Measurements from ENCODE around the gene RMC1. TPM values are rescaled to one million over a fixed set of nuclear protein-coding genes. Genes with fewer than 3 reads are reported as not detected.
"Not testable (repeated sequence)": the region's sequence is repeated elsewhere in the genome, so short reads cannot be mapped to it uniquely, and the experiment has no call there.

RMC1 gene
- total RNA-seq, 1 donor from 2014 or later: 28.5 TPM

DNA sequence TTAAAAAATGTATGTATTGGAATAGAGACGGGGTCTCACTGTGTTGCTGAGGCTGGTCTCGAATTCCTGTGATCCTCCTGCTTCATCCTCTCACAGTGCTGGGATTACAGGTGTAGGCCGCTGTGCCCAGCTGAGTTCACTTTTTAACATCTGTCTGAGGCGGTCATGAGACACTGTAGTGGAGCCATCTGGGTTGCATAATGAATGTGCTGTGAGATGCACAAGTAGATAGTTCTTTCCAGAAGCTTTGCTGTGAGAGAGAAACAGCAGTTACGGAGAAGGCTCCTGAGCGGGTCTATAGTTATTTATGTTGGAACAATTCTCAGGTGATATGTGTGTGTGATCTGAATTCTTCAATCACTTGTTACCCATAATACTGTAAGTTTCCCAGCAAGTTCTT, 3.1 kb downstream of the RMC1 start:
- Mint-ChIP-seq H3K27ac (no peak overlapping the region), H3K27me3 (no peaks in the 10 kb centered on the region), H3K4me3 (ENCODE audit: low read depth) (no peak overlapping the region), H3K36me3 (ENCODE audit: insufficient read depth) (peaks cover 23% of the 10 kb centered on the region), H3K4me1 (ENCODE audit: low read depth) (peaks cover 20% of the 10 kb centered on the region), H3K9me3 (ENCODE audit: low read depth) (no peaks in the 10 kb centered on the region)
- DNase-seq (ENCODE audit: low spot score, unreplicated experiment): no peak
- TF ChIP-seq, protein P1, sequence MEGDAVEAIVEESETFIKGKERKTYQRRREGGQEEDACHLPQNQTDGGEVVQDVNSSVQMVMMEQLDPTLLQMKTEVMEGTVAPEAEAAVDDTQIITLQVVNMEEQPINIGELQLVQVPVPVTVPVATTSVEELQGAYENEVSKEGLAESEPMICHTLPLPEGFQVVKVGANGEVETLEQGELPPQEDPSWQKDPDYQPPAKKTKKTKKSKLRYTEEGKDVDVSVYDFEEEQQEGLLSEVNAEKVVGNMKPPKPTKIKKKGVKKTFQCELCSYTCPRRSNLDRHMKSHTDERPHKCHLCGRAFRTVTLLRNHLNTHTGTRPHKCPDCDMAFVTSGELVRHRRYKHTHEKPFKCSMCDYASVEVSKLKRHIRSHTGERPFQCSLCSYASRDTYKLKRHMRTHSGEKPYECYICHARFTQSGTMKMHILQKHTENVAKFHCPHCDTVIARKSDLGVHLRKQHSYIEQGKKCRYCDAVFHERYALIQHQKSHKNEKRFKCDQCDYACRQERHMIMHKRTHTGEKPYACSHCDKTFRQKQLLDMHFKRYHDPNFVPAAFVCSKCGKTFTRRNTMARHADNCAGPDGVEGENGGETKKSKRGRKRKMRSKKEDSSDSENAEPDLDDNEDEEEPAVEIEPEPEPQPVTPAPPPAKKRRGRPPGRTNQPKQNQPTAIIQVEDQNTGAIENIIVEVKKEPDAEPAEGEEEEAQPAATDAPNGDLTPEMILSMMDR (IDR thresholded peaks at IDR 0.05; ENCODE audit: unreplicated experiment): no peak

DNA sequence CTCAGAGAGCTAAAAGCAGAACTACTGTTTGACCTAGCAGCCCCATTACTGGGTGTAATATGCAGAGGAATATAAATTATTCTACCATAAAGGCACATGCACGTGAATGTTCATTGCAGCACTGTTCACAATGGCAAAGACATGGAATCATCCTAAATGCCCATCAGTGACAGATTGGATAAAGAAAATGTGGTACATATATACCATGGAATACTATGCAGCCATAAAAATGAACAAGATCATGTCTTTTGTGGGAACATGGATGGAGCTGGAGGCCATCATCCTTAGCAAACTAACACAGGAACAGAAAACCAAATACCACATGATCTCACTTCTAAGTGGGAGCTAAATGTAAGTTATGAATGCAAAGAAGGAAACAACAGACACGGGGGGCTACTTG, 7.6 kb downstream of the RMC1 start:
- H3K9me3 Mint-ChIP-seq (ENCODE audit: low read depth): not testable (repeated sequence)

DNA sequence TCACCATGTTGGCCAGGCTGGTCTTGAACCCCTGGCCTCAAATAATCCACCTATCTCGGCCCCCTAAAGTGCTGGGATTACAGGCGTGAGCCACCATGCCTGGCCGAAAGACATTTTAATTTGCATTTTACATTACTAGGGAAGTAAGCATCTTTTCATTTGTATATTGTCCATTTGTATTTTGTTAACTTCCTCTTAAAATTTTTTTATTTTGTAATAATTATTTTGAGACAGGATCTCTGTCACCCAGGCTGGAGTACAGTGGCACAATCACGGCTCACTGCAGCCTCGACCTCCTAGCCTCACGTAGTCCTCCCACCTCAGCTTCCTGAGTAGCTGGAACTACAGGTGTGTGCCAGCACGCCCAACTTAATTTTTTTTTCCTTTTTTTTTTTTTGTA, 8.9 kb downstream of the RMC1 start:
- H3K27me3 Mint-ChIP-seq; H3K4me1 Mint-ChIP-seq (ENCODE audit: low read depth); H3K9me3 Mint-ChIP-seq (ENCODE audit: low read depth); H3K27ac Mint-ChIP-seq; DNase-seq (ENCODE audit: low spot score, unreplicated experiment); H3K4me3 Mint-ChIP-seq (ENCODE audit: low read depth): not testable (repeated sequence)
- peaks cover 25% of the 10 kb centered on the region for H3K36me3 Mint-ChIP-seq (ENCODE audit: insufficient read depth)

More for the DNA sequence above, 7.6 kb downstream of the RMC1 start:
- H3K27ac Mint-ChIP-seq; H3K27me3 Mint-ChIP-seq; H3K4me3 Mint-ChIP-seq (ENCODE audit: low read depth); DNase-seq (ENCODE audit: low spot score, unreplicated experiment); H3K4me1 Mint-ChIP-seq (ENCODE audit: low read depth): not testable (repeated sequence)
- H3K36me3 Mint-ChIP-seq (ENCODE audit: insufficient read depth): peaks cover 25% of the 10 kb centered on the region

DNA sequence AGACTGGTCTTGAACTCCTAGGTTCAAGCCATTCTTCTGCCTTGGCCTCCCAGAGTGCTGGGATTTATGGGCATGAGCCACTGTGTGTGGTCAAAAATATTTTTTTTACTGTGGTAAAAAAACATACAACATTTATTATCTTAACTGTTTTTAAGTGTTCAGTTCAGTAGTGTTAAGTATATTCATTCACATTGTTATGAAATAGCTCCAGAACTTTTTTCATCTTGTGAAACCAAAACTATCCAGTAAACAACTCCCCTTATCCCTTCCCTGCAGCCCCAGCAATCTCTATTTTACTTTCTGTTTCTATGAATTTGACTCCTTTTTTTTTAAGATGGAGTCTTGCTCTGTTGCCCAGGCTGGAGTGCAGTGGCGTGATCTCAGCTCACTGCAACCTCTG, 9.3 kb downstream of the RMC1 start:
- no peak for DNase-seq (ENCODE audit: low spot score, unreplicated experiment)
- Mint-ChIP-seq H3K4me1 (ENCODE audit: low read depth) (no peaks in the 10 kb centered on the region), H3K4me3 (ENCODE audit: low read depth) (no peak overlapping the region), H3K9me3 (ENCODE audit: low read depth) (no peaks in the 10 kb centered on the region), H3K36me3 (ENCODE audit: insufficient read depth) (peaks cover 26% of the 10 kb centered on the region), H3K27me3 (no peaks in the 10 kb centered on the region), H3K27ac (no peak overlapping the region)
- TF ChIP-seq, protein P1 (IDR thresholded peaks at IDR 0.05; ENCODE audit: unreplicated experiment): no peak

GRCh38 chr18:23515911-23516546, 12.7 kb downstream of the RMC1 start:
- Mint-ChIP-seq H3K27ac (no peak overlapping the region), H3K36me3 (ENCODE audit: insufficient read depth) (peaks cover 30% of the 10 kb centered on the region), H3K9me3 (ENCODE audit: low read depth) (no peaks in the 10 kb centered on the region), H3K27me3 (no peaks in the 10 kb centered on the region), H3K4me1 (ENCODE audit: low read depth) (no peaks in the 10 kb centered on the region), H3K4me3 (ENCODE audit: low read depth) (no peak overlapping the region)
- peak; percentile 62 for DNase-seq (ENCODE audit: low spot score, unreplicated experiment)
- TF ChIP-seq, protein P1 (IDR thresholded peaks at IDR 0.05; ENCODE audit: unreplicated experiment): peak; percentile 89

DNA sequence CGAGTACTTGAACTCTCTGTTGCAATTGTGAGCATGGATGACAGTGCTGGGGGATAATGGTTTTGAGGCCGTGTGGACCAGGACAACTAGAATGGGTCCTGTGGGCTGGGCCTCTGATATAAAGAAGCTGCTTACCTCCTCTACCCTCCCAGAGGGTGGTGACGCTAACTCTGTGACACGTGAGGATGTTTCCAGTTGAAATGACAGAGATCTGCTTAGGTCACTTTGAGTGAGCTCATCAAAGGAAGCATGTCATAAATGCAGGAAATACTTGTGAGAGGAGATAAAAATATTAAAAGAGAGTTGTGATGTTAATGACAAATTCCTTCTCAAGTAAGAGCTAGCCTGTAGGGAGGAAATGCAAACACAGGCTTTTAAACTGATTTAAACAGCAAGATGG, 16.4 kb downstream of the RMC1 start:
- DNase-seq (ENCODE audit: low spot score, unreplicated experiment): no peak
- Mint-ChIP-seq H3K4me3 (ENCODE audit: low read depth) (no peak overlapping the region), H3K4me1 (ENCODE audit: low read depth) (no peaks in the 10 kb centered on the region), H3K27me3 (no peaks in the 10 kb centered on the region), H3K27ac (no peak overlapping the region), H3K9me3 (ENCODE audit: low read depth) (no peaks in the 10 kb centered on the region), H3K36me3 (ENCODE audit: insufficient read depth) (peaks cover 41% of the 10 kb centered on the region)
- TF ChIP-seq, protein P1 (IDR thresholded peaks at IDR 0.05; ENCODE audit: unreplicated experiment): no peak
